Measurements from ENCODE around the gene RPUSD3.
"Not testable (repeated sequence)": the region's sequence is repeated elsewhere in the genome, so short reads cannot be mapped to it uniquely, and the experiment has no call there.

Gene RPUSD3

DNA sequence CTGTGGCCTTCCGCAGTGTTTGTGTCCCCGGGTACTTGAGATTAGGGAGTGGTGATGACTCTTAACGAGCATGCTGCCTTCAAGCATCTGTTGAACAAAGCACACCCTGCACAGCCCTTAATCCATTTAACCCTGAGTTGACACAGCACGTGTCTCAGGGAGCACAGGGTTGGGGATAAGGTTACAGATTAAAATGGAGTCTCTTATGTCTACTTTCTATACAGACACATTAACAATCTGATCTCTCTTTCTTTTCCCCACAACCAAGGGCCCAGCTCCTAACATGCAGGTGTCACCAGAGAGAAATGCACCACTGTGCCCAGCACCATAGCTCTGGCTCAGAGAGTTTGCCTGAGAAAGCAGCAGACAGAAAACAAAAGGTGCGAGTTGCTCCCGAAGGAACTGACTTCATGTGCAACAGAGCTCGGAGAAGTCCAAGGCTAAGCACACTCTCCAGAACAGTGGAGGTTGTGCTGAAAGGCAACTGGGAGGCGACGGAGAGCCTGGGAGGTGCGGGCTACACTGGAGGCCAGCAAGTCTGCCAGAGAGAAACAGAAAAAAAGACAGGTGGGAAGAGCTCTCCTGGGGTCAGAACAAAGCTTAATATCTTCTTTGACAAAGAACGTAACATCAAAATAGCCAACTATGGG lies 10.6 kb upstream of the RPUSD3 start:
- H3K9me3 Mint-ChIP-seq, H3K4me1 Mint-ChIP-seq, DNase-seq, H3K27me3 Mint-ChIP-seq, H3K4me3 Mint-ChIP-seq, ATAC-seq: not testable (repeated sequence)
- H3K27ac Mint-ChIP-seq = peak overlapping the region in 1 of 2 donors; percentile 49

- DNase-seq (no peak), ATAC-seq (no peak)
- Mint-ChIP-seq H3K9me3 (no peaks in the 10 kb centered on the region), H3K4me1 (peaks cover 13% of the 10 kb centered on the region), H3K27ac (no peak overlapping the region), H3K27me3 (peaks cover 8% of the 10 kb centered on the region), H3K4me3 (no peak overlapping the region)
Measured at GRCh38 chr3:9852528-9852927, 8.7 kb upstream of the RPUSD3 start.

- H3K27ac Mint-ChIP-seq, H3K27me3 Mint-ChIP-seq, ATAC-seq, H3K9me3 Mint-ChIP-seq, H3K4me3 Mint-ChIP-seq, DNase-seq: not testable (repeated sequence)
- H3K4me1 Mint-ChIP-seq = peaks cover 13% of the 10 kb centered on the region
Measured at GRCh38 chr3:9851926-9852325, 8.1 kb upstream of the RPUSD3 start.

DNA sequence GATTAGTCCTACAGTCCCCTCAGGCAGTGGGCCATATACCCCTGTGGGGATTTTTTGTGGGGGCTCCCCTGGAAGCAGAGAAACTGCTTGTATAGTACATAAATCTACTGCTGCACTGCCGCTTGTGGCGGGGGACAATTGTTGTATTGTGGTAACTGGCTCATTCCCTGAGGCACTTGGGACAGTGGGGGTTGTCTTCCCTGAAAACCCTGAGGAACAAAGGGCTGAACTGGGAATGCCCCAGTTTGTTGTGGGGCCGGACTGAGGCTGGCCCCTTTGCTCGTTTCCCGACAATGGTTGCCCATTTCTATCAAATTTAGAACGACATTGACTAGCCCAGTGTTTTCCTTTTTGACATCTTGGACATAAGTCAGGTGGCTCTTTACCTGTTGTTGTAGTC lies 7.6 kb upstream of the RPUSD3 start:
- not testable (repeated sequence) for H3K9me3 Mint-ChIP-seq, H3K27me3 Mint-ChIP-seq, H3K4me3 Mint-ChIP-seq, ATAC-seq, DNase-seq
- H3K4me1 Mint-ChIP-seq = peaks cover 13% of the 10 kb centered on the region
- peak overlapping the region in 1 of 2 donors; percentile 55 for H3K27ac Mint-ChIP-seq

DNA sequence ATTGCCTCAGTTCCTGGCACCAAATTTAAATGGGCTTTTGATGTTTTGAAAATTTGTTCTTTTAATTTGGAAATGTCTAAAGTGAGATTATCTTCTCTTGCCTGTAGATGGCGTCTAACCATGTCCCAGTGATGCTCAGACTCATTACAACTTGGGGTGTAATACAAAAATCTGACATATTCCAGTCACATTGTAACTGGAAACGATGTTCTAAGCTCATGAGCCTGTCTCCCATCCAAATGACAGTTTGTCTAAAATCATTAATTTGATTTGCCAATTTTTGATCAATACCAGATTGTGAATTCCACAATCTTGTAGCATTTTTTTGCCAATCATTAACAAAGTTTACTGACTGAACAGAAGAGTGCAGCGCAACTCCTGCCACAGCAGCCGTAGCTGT lies 5.1 kb upstream of the RPUSD3 start:
- H3K27me3 Mint-ChIP-seq, H3K4me3 Mint-ChIP-seq, ATAC-seq, DNase-seq, H3K9me3 Mint-ChIP-seq, H3K27ac Mint-ChIP-seq: not testable (repeated sequence)
- peaks cover 36% of the 10 kb centered on the region for H3K4me1 Mint-ChIP-seq

DNA sequence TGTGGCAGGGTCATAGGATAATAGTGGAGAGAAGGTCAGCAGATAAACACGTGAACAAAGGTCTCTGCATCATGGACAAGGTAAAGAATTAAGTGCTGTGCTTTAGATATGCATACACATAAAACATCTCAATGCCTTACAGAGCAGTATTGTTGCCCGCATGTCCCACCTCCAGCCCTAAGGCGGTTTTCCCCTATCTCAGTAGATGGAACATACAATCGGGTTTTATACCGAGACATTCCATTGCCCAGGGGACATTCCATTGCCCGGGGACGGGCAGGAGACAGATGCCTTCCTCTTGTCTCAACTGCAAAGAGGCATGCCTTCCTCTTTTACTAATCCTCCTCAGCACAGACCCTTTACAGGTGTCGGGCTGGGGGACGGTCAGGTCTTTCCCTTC lies 4.1 kb upstream of the RPUSD3 start:
- H3K4me3 Mint-ChIP-seq, ATAC-seq, H3K27me3 Mint-ChIP-seq, H3K9me3 Mint-ChIP-seq, H3K27ac Mint-ChIP-seq, DNase-seq: not testable (repeated sequence)
- H3K4me1 Mint-ChIP-seq = peaks cover 34% of the 10 kb centered on the region

- DNase-seq (no peak), ATAC-seq (no peak)
- no peaks in the 10 kb centered on the region for H3K27me3 Mint-ChIP-seq
- H3K4me3 Mint-ChIP-seq = no peak overlapping the region
- no peak overlapping the region for H3K27ac Mint-ChIP-seq
- H3K9me3 Mint-ChIP-seq = no peaks in the 10 kb centered on the region
- peaks cover 42% of the 10 kb centered on the region for H3K4me1 Mint-ChIP-seq
Measured at GRCh38 chr3:9846931-9847488, 3.2 kb upstream of the RPUSD3 start.

- no peak overlapping the region for H3K27ac Mint-ChIP-seq
- peaks cover 46% of the 10 kb centered on the region for H3K4me1 Mint-ChIP-seq
- H3K27me3 Mint-ChIP-seq = no peaks in the 10 kb centered on the region
- DNase-seq (no peak), ATAC-seq (no peak)
- H3K9me3 Mint-ChIP-seq = no peaks in the 10 kb centered on the region
- H3K4me3 Mint-ChIP-seq = no peak overlapping the region
Measured at GRCh38 chr3:9846231-9846630, 2.4 kb upstream of the RPUSD3 start.

DNA sequence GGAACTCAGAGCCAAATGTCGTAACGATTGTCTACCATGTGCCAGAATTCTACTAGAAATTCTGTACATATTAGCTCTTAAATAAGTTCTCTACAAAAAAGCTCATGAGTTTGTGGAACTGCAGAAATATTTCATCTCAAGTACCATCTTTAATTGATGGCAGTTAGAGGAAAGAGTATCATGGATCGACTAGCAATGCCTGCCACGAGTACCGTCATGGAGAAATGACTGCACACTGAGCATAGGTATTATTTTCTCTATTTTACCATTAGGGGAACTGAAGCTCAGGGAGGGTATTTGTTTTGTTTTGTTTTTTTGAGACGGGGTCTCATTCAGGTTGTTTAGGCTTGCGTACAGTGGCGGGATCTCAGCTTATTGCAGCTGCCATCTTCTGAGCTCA lies 2.8 kb downstream of the RPUSD3 start:
- H3K4me1 Mint-ChIP-seq = peaks cover 40% of the 10 kb centered on the region
- peak overlapping the region in 1 of 2 donors; percentile 27 for H3K27ac Mint-ChIP-seq
- no peak overlapping the region for H3K4me3 Mint-ChIP-seq
- no peaks in the 10 kb centered on the region for H3K27me3 Mint-ChIP-seq
- H3K9me3 Mint-ChIP-seq = no peaks in the 10 kb centered on the region
- DNase-seq (no peak), ATAC-seq (no peak)

DNA sequence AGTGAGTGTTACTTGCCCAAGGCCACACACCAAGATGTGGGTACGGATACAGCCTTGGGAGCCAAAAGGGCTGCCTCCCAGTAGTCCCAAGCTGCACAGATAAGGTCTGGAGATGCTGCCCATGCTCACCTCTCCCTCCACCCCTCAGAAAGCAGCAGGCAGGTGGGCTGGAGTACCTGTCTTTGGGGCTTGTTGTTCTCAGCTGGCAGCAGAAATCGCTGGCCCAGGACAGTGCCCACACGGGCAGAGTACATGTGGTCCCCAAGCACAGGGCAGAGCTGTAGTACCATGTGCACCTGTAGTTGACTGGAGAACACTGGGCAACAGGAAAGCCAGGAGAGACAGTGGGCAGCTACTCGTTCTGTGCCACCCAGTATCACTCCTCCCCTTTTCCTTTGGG lies 5.0 kb downstream of the RPUSD3 start:
- Mint-ChIP-seq H3K4me3 (no peak overlapping the region), H3K27me3 (no peaks in the 10 kb centered on the region), H3K4me1 (peaks cover 19% of the 10 kb centered on the region), H3K9me3 (no peaks in the 10 kb centered on the region), H3K27ac (no peak overlapping the region)
- no peak for ATAC-seq
- no peak for DNase-seq

- Mint-ChIP-seq H3K9me3 (no peaks in the 10 kb centered on the region), H3K27ac (peak overlapping the region; percentile 13 to 63), H3K27me3 (no peaks in the 10 kb centered on the region), H3K4me3 (no peak overlapping the region), H3K4me1 (peaks cover 13% of the 10 kb centered on the region)
- ATAC-seq (no peak), DNase-seq (no peak)
Measured at GRCh38 chr3:9837701-9838582, 5.9 kb downstream of the RPUSD3 start.

DNA sequence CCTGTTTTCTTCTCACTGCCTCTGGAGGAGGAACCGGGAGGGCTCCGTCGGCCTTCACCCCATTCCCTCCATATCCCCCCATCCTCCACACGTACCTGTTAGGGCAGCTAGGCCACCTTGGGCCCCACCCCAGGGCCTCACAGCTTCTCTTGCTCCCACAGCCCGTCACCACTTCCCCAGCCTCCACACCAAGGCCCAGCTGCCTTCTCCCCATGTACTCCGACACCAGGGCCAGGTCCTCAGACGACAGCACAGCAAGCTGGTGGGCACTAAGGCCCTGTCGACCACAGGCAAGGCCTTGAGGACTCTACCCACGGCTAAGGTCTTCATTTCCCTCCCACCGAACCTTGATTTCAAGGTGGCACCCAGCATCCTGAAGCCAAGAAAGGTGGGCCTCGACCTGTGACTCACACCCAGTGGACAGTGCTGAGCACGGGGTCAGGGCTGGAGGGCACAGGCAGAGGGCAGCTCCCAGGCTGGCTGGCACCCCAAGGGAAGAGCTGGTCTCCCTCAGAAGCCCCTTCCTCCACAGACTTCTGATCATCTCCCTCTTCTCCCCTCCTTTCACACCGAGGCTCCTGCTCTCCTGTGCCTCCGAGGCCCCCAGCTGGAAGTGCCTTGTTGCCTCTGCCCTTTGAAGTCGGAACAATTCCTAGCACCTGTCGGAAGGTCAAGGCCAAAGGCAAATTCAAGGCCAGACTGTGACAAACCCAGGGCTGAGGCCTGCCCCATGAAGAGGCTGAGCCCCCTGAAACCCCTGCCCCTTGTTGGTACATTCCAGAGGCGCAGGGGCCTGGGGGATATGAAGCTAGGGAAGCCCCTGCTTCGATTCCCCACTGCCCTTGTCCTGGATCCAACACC lies 9.1 kb downstream of the RPUSD3 start:
- no peak overlapping the region for H3K27ac Mint-ChIP-seq
- DNase-seq = no peak
- H3K9me3 Mint-ChIP-seq = no peaks in the 10 kb centered on the region
- no peak for ATAC-seq
- H3K27me3 Mint-ChIP-seq = no peaks in the 10 kb centered on the region
- H3K4me3 Mint-ChIP-seq = no peak overlapping the region
- peaks cover 11% of the 10 kb centered on the region for H3K4me1 Mint-ChIP-seq

DNA sequence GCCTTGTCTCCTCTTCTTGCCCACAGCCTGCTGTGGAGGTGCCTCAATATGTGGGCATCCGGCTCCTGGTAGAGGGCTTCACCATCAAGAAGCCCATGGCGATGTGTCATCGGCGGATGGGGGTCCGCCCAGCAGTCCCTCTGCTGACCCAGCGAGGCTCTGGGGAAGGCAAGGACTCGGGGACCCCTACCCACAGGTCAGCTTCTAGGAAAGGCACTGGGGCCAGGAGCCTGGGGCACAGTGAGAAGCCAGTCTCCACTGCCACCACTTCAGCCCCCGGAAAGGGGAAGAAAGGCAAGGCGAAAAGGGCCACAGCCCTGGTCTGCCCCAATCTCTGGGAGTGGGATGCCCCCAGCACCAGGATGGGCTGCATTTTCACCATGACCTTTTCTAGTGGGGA lies 10.7 kb downstream of the RPUSD3 start:
- Mint-ChIP-seq H3K9me3 (no peaks in the 10 kb centered on the region), H3K27ac (no peak overlapping the region), H3K4me3 (no peak overlapping the region), H3K27me3 (no peaks in the 10 kb centered on the region), H3K4me1 (peaks cover 11% of the 10 kb centered on the region)
- no peak for ATAC-seq
- DNase-seq = no peak

DNA sequence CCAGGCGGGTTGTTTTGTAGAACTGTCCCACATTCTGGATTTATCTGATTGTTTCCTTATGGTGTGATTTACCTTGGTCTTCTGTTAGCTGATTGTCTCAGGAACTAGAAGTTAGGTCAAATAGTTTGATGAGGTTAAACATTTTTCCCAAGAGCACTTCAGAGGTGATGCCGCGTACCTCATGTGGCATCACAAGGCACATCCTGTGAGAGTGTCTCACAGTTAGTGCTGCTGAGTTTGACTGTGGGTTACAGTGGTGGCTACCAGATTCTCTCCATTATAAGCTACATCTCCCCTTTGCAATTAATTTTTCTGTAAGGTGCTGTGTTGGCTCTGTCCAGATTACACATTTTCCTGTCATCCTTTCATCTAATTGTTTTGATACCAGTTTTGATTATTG lies 12.6 kb downstream of the RPUSD3 start:
- H3K4me3 Mint-ChIP-seq = no peak overlapping the region
- ATAC-seq (no peak), DNase-seq (no peak)
- H3K27me3 Mint-ChIP-seq = no peaks in the 10 kb centered on the region
- H3K27ac Mint-ChIP-seq = no peak overlapping the region
- H3K4me1 Mint-ChIP-seq = peaks cover 20% of the 10 kb centered on the region
- no peaks in the 10 kb centered on the region for H3K9me3 Mint-ChIP-seq

Data from stimulated activated naive CD8-positive, alpha-beta T cell treated with anti-CD3 and anti-CD28 coated beads, Interleukin-15, amount 100 ng/mL, for 72 hours (primary cell).